Stimulated activated naive CD8-positive, alpha-beta T cell treated with anti-CD3 and anti-CD28 coated beads, Interleukin-15, Interleukin-2, amounts not matched to agents 100 ng/mL and 50 ng/mL, for 24 hours (primary cell): ENCODE results near the gene DAPK1.

Source experiments
- H3K27ac Mint-ChIP-seq: one replicate; pipeline ENCODE4 v1.8.0; 2021; ENCODE audit warnings: mild to moderate bottlenecking, mixed read lengths
- H3K27me3 Mint-ChIP-seq: one replicate; pipeline ENCODE4 v1.8.0; 2021; ENCODE audit warnings: mixed read lengths
- H3K36me3 Mint-ChIP-seq: one replicate; pipeline ENCODE4 v1.8.0; 2021; ENCODE audit warnings: low read depth, mixed read lengths
- H3K4me1 Mint-ChIP-seq: one replicate; pipeline ENCODE4 v1.8.0; 2021; ENCODE audit warnings: low read depth, mixed read lengths
- H3K4me3 Mint-ChIP-seq: one replicate; pipeline ENCODE4 v1.8.0; 2021; ENCODE audit warnings: mild to moderate bottlenecking, mixed read lengths
- H3K9me3 Mint-ChIP-seq: one replicate; pipeline ENCODE4 v1.8.0; 2021; ENCODE audit warnings: mixed read lengths

Gene DAPK1

GRCh38 chr9:87590996-87591395, 93.3 kb downstream of the DAPK1 start:
- Mint-ChIP-seq H3K27ac (no peak overlapping the region), H3K4me3 (no peak overlapping the region), H3K9me3 (no peaks in the 10 kb centered on the region), H3K27me3 (no peaks in the 10 kb centered on the region), H3K36me3 (no peaks in the 10 kb centered on the region), H3K4me1 (no peaks in the 10 kb centered on the region)

DNA sequence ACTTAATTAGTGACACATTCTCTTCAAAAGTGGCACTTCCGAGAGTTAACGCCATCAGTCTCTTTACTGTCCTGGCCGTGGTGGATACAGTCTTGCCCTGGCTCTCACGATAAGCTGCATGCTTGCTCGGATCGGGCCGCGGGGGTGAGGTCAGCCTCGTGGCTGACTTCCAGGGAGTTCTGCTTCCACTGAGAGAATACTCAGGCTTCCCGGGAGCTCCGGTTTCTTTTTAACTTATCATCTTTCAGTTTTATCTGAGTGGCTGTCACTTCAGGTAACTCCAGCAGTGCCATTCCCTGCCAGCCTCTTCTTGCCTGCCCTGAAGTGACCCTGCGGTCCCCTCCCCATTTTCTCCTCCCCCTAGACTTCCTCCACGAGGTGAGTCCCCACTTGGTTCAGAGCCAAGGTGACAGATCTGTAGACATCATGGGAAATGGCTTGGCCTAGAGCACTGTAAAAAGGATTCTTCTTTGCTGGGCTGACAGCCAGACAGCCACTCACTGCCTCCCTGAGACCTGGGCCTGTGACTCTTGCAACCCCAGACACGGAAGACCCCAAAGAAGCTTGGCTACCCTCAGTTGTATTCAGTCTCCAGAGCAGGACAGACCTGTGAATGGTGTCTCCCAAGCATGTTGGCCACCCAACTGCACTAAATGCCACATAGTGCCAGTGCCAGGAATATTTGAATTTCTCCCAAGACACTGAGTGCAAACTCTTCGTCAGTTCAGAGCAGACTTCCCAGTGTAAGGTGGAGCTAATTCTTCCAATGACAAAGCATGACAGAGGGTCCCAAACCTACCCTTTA, 95.1 kb downstream of the DAPK1 start:
- Mint-ChIP-seq H3K27me3 (no peaks in the 10 kb centered on the region), H3K4me3 (no peak overlapping the region), H3K9me3 (no peaks in the 10 kb centered on the region), H3K27ac (no peak overlapping the region), H3K36me3 (no peaks in the 10 kb centered on the region), H3K4me1 (no peaks in the 10 kb centered on the region)

DNA sequence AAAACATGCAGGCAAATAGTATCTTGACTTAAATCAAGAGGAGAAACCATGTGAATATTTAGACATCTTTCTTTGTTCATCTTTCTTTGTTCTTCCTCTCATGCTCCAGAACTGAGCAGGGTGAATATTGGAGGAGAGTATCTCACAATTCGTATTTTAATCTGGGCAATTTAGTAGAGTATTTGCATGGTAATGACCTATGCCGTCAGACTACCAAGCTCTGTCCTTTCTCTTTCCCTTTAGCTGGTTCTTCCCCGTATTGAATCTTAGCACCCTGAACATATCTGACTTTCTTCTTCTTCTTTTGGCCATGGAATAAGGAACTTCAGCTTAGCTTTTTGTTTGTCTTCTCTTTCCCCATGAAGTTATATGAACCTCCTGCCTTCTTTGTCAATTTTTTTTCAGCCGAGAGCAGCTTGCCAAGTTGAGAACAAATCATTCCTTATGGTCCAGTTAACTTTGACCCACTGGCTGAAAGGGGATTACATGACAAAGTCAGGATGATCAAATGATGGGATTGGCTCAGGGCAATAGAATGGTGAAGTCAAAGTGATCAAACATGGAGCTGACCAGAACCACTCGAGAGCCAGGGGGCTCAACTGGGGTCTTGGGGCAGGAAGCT, 95.8 kb downstream of the DAPK1 start:
- no peak overlapping the region for H3K27ac Mint-ChIP-seq
- no peak overlapping the region for H3K4me3 Mint-ChIP-seq
- H3K27me3 Mint-ChIP-seq, result peaks cover under 1% of the 10 kb centered on the region
- H3K36me3 Mint-ChIP-seq, result no peaks in the 10 kb centered on the region
- no peaks in the 10 kb centered on the region for H3K9me3 Mint-ChIP-seq
- no peaks in the 10 kb centered on the region for H3K4me1 Mint-ChIP-seq

DNA sequence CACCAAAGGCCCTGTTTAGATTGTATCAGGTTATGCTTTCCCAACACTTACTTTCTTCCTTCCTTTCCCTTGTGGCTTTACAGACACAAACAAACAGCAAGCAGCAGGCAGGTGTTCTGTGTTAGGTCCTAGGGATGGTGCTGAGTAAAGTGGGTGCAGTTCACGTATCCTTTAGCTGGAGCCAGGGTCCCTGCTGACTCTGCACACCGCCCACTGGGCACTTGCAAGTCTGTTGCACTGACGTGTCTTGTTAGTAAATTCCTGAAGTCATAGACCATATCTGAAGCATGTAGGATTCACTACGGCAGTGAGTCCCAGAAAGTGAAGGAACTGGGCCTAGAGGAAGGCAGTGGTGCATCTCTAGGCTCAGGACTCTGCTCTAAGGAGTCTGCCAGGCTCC, 96.5 kb downstream of the DAPK1 start:
- H3K27me3 Mint-ChIP-seq, result peaks cover 6% of the 10 kb centered on the region
- no peak overlapping the region for H3K27ac Mint-ChIP-seq

GRCh38 chr9:87594662-87595061, 97.0 kb downstream of the DAPK1 start:
- Mint-ChIP-seq H3K4me3 (no peak overlapping the region), H3K27me3 (peaks cover 6% of the 10 kb centered on the region), H3K36me3 (no peaks in the 10 kb centered on the region), H3K4me1 (no peaks in the 10 kb centered on the region), H3K9me3 (no peaks in the 10 kb centered on the region), H3K27ac (no peak overlapping the region)

More for the DNA sequence above, 96.5 kb downstream of the DAPK1 start:
- no peaks in the 10 kb centered on the region for H3K9me3 Mint-ChIP-seq
- no peaks in the 10 kb centered on the region for H3K36me3 Mint-ChIP-seq
- H3K4me3 Mint-ChIP-seq, result no peak overlapping the region
- no peaks in the 10 kb centered on the region for H3K4me1 Mint-ChIP-seq

- Mint-ChIP-seq H3K4me3 (no peak overlapping the region), H3K4me1 (no peaks in the 10 kb centered on the region), H3K27me3 (peaks cover 6% of the 10 kb centered on the region), H3K9me3 (no peaks in the 10 kb centered on the region), H3K36me3 (no peaks in the 10 kb centered on the region), H3K27ac (no peak overlapping the region)
These were observed 97.9 kb downstream of the DAPK1 start for GRCh38 chr9:87595610-87596009.

- no peaks in the 10 kb centered on the region for H3K9me3 Mint-ChIP-seq
- no peak overlapping the region for H3K27ac Mint-ChIP-seq
- H3K4me1 Mint-ChIP-seq, result no peaks in the 10 kb centered on the region
- H3K36me3 Mint-ChIP-seq, result no peaks in the 10 kb centered on the region
- H3K27me3 Mint-ChIP-seq, result peaks cover 6% of the 10 kb centered on the region
- no peak overlapping the region for H3K4me3 Mint-ChIP-seq
These were observed 99.2 kb downstream of the DAPK1 start for GRCh38 chr9:87596862-87597261.

DNA sequence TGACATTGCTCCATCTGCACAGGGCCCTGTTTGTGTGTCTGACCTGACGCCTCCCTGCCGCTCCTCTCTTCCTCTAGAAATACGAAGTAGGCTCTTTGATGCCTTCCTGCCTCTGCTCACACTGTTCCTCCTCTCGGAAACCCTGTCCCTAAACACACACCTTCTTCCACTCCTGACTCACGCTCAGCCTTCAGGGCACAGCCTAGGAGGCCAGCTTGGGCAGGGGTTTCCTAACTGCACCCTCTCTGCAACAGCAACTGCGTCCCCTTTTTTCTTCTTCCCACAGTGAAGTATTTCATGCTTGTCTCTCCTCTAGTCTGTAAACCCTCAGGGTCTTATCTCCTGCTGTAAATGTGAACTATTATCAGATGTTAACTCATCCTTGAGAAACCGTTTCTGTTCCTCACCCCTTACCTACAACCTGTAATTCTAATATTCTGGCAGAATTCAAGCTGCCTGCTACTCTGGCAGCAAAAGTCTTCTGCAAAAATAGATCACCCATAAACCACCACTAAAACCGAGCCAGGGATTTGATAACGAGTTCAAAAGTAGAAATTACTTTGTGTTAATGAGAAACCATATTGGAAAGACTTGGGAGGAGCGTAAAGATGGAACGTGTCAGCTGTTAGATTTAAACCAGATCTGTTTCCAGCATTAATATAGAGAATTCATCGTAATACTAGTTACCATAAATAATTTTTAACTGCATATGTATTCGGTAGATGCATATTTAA, 100.2 kb downstream of the DAPK1 start:
- Mint-ChIP-seq H3K36me3 (no peaks in the 10 kb centered on the region), H3K9me3 (no peaks in the 10 kb centered on the region), H3K27ac (peak overlapping the region; percentile 5), H3K27me3 (peaks cover 6% of the 10 kb centered on the region), H3K4me1 (no peaks in the 10 kb centered on the region), H3K4me3 (no peak overlapping the region)

- Mint-ChIP-seq H3K27me3 (peaks cover 16% of the 10 kb centered on the region), H3K4me3 (no peak overlapping the region), H3K4me1 (peaks cover 6% of the 10 kb centered on the region), H3K9me3 (no peaks in the 10 kb centered on the region), H3K27ac (no peak overlapping the region), H3K36me3 (no peaks in the 10 kb centered on the region)
These were observed 102.4 kb downstream of the DAPK1 start for GRCh38 chr9:87599901-87600610.

DNA sequence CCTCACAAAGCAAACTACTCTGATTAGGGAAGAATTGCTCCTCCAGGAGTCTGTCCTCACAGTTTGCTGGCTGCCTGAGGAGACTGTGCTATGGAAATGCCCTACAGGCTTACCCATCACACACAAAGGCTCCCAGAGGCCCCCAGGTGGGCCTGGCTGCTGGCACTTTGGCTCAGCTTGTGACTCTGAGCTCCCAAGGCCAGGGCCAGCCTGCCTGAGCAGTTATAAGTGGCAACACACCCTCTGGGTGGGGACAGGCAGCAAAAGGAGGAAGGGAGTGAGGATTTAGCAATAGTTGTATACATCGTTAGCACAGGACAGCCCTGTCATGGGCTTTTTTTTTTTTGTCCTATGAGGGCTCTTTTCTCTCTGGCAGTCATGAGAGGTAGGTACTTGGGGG, 103.5 kb downstream of the DAPK1 start:
- Mint-ChIP-seq H3K27ac (no peak overlapping the region), H3K4me1 (peaks cover 11% of the 10 kb centered on the region), H3K27me3 (peaks cover 22% of the 10 kb centered on the region), H3K9me3 (no peaks in the 10 kb centered on the region), H3K36me3 (no peaks in the 10 kb centered on the region), H3K4me3 (no peak overlapping the region)

DNA sequence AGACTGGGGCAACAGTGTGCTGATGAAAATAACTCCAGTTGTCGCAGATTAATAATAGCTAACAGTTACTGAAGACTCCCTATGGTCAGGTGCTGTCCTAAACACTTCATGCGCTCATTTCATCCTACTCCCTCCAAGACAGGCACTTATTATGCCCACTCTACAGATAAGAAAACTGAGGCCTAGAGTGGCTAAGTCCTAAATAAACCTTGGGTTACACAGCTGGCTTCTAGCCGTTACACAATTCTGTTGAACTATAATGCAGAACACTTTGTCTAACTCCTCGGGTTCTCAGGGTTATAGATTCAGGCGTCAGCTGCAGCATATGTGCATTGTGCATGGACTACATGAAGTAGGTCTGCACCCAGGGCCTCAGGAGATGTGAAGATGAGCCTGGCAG, 103.9 kb downstream of the DAPK1 start:
- peaks cover 22% of the 10 kb centered on the region for H3K27me3 Mint-ChIP-seq
- H3K36me3 Mint-ChIP-seq, result no peaks in the 10 kb centered on the region
- H3K9me3 Mint-ChIP-seq, result no peaks in the 10 kb centered on the region
- H3K4me3 Mint-ChIP-seq, result no peak overlapping the region
- no peak overlapping the region for H3K27ac Mint-ChIP-seq
- peaks cover 11% of the 10 kb centered on the region for H3K4me1 Mint-ChIP-seq

GRCh38 chr9:87602933-87603643, 105.4 kb downstream of the DAPK1 start:
- no peaks in the 10 kb centered on the region for H3K36me3 Mint-ChIP-seq
- H3K4me1 Mint-ChIP-seq, result peaks cover 11% of the 10 kb centered on the region
- H3K9me3 Mint-ChIP-seq, result peaks cover 5% of the 10 kb centered on the region
- H3K27me3 Mint-ChIP-seq, result peaks cover 22% of the 10 kb centered on the region
- no peak overlapping the region for H3K4me3 Mint-ChIP-seq
- no peak overlapping the region for H3K27ac Mint-ChIP-seq

GRCh38 chr9:87603854-87604490, 106.3 kb downstream of the DAPK1 start:
- Mint-ChIP-seq H3K27ac (no peak overlapping the region), H3K27me3 (peaks cover 17% of the 10 kb centered on the region), H3K4me3 (no peak overlapping the region), H3K4me1 (peaks cover 11% of the 10 kb centered on the region), H3K36me3 (no peaks in the 10 kb centered on the region), H3K9me3 (peaks cover 7% of the 10 kb centered on the region)
